ENCODE results near the gene GPA33.

The GPA33 gene

GRCh38 chr1:167059809-167060107 lies 30.4 kb downstream of the GPA33 start:
- TF ChIP-seq ZNF70 (CRISPR knock-in tag; IDR thresholded peaks at IDR 0.05) (no peak), ZNF565 (CRISPR knock-in tag; conservative IDR thresholded peaks at IDR 0.05; ENCODE audit: low read depth) (no peak), GLIS3 (CRISPR knock-in tag; IDR thresholded peaks at IDR 0.05) (no peak), TCF4 (CRISPR knock-in tag; IDR thresholded peaks at IDR 0.05; ENCODE audit: borderline replicate concordance) (no peak), OSR1 (CRISPR knock-in tag; IDR thresholded peaks at IDR 0.05) (no peak), ZFP3 (CRISPR knock-in tag; IDR thresholded peaks at IDR 0.05) (no peak), CREB5 (CRISPR knock-in tag; IDR thresholded peaks at IDR 0.05; ENCODE audit: low read depth) (no peak), ZC3H10 (CRISPR knock-in tag; IDR thresholded peaks at IDR 0.05) (no peak), ZFP30 (CRISPR knock-in tag; IDR thresholded peaks at IDR 0.05) (no peak), PPARA (CRISPR knock-in tag; IDR thresholded peaks at IDR 0.05; ENCODE audit: borderline replicate concordance) (no peak), ISL1 (CRISPR knock-in tag; IDR thresholded peaks at IDR 0.05) (no peak), ESRRG (CRISPR knock-in tag; IDR thresholded peaks at IDR 0.05) (no peak), BACH2 (CRISPR knock-in tag; IDR thresholded peaks at IDR 0.05; ENCODE audit: borderline replicate concordance) (no peak), ZNF8 (CRISPR knock-in tag; IDR thresholded peaks at IDR 0.05) (no peak), CSDC2 (CRISPR knock-in tag; IDR thresholded peaks at IDR 0.05) (no peak)
- ATAC-seq, result no peak

- ATAC-seq, result peak; percentile 81
- no peak for TF ChIP-seq ZC3H10 (CRISPR knock-in tag; IDR thresholded peaks at IDR 0.05)
- TF ChIP-seq ZNF8 (CRISPR knock-in tag; IDR thresholded peaks at IDR 0.05), result no peak
- TF ChIP-seq ZNF565 (CRISPR knock-in tag; conservative IDR thresholded peaks at IDR 0.05; ENCODE audit: low read depth), result no peak
- TF ChIP-seq SNAI2 (CRISPR knock-in tag; IDR thresholded peaks at IDR 0.05), result no peak
- no peak for TF ChIP-seq POU6F1 (CRISPR knock-in tag; IDR thresholded peaks at IDR 0.05; ENCODE audit: borderline replicate concordance, low read depth)
- no peak for TF ChIP-seq CSDC2 (CRISPR knock-in tag; IDR thresholded peaks at IDR 0.05)
- TF ChIP-seq GLIS3 (CRISPR knock-in tag; IDR thresholded peaks at IDR 0.05), result no peak
- no peak for TF ChIP-seq CSRNP3 (CRISPR knock-in tag; IDR thresholded peaks at IDR 0.05)
- no peak for TF ChIP-seq BACH2 (CRISPR knock-in tag; IDR thresholded peaks at IDR 0.05; ENCODE audit: borderline replicate concordance)
- no peak for TF ChIP-seq TOX (CRISPR knock-in tag; IDR thresholded peaks at IDR 0.05; ENCODE audit: borderline replicate concordance)
- TF ChIP-seq ZFP3 (CRISPR knock-in tag; IDR thresholded peaks at IDR 0.05), result no peak
- no peak for TF ChIP-seq ESRRG (CRISPR knock-in tag; IDR thresholded peaks at IDR 0.05)
- TF ChIP-seq RARB (CRISPR knock-in tag; IDR thresholded peaks at IDR 0.05), result no peak
- no peak for TF ChIP-seq ISL1 (CRISPR knock-in tag; IDR thresholded peaks at IDR 0.05)
Observed at GRCh38 chr1:167059045-167059808, 30.9 kb downstream of the GPA33 start.

- peak; percentile 51 for ATAC-seq
- no peak for TF ChIP-seq OSR1 (CRISPR knock-in tag; IDR thresholded peaks at IDR 0.05)
Observed at GRCh38 chr1:167057241-167057688, 32.9 kb downstream of the GPA33 start.

- no peak for ATAC-seq
- TF ChIP-seq OSR1 (CRISPR knock-in tag; IDR thresholded peaks at IDR 0.05), result no peak
- TF ChIP-seq POU6F1 (CRISPR knock-in tag; IDR thresholded peaks at IDR 0.05; ENCODE audit: borderline replicate concordance, low read depth), result no peak
- TF ChIP-seq ARNTL (CRISPR knock-in tag; IDR thresholded peaks at IDR 0.05; ENCODE audit: borderline replicate concordance, low read depth), result no peak
- TF ChIP-seq TSHZ2 (CRISPR knock-in tag; IDR thresholded peaks at IDR 0.05), result no peak
- TF ChIP-seq TOX (CRISPR knock-in tag; IDR thresholded peaks at IDR 0.05; ENCODE audit: borderline replicate concordance), result no peak
- TF ChIP-seq SNAI2 (CRISPR knock-in tag; IDR thresholded peaks at IDR 0.05), result no peak
- no peak for TF ChIP-seq ZC3H10 (CRISPR knock-in tag; IDR thresholded peaks at IDR 0.05)
- no peak for TF ChIP-seq PATZ1 (CRISPR knock-in tag; IDR thresholded peaks at IDR 0.05; ENCODE audit: borderline replicate concordance)
- TF ChIP-seq ISL1 (CRISPR knock-in tag; IDR thresholded peaks at IDR 0.05), result no peak
- TF ChIP-seq TCF4 (CRISPR knock-in tag; IDR thresholded peaks at IDR 0.05; ENCODE audit: borderline replicate concordance), result no peak
- no peak for TF ChIP-seq ZFP30 (CRISPR knock-in tag; IDR thresholded peaks at IDR 0.05)
- TF ChIP-seq ZNF565 (CRISPR knock-in tag; conservative IDR thresholded peaks at IDR 0.05; ENCODE audit: low read depth), result no peak
- TF ChIP-seq CSDC2 (CRISPR knock-in tag; IDR thresholded peaks at IDR 0.05), result no peak
- no peak for TF ChIP-seq GLIS3 (CRISPR knock-in tag; IDR thresholded peaks at IDR 0.05)
Observed at GRCh38 chr1:167056529-167057231, 33.5 kb downstream of the GPA33 start.
